ENCODE results near the gene RANBP1. TPM values are rescaled to one million over a fixed set of nuclear protein-coding genes. Genes with fewer than 3 reads are reported as not detected.

The RANBP1 gene
- total RNA-seq, 1 experiment from 2014 or later = 522 TPM

DNA sequence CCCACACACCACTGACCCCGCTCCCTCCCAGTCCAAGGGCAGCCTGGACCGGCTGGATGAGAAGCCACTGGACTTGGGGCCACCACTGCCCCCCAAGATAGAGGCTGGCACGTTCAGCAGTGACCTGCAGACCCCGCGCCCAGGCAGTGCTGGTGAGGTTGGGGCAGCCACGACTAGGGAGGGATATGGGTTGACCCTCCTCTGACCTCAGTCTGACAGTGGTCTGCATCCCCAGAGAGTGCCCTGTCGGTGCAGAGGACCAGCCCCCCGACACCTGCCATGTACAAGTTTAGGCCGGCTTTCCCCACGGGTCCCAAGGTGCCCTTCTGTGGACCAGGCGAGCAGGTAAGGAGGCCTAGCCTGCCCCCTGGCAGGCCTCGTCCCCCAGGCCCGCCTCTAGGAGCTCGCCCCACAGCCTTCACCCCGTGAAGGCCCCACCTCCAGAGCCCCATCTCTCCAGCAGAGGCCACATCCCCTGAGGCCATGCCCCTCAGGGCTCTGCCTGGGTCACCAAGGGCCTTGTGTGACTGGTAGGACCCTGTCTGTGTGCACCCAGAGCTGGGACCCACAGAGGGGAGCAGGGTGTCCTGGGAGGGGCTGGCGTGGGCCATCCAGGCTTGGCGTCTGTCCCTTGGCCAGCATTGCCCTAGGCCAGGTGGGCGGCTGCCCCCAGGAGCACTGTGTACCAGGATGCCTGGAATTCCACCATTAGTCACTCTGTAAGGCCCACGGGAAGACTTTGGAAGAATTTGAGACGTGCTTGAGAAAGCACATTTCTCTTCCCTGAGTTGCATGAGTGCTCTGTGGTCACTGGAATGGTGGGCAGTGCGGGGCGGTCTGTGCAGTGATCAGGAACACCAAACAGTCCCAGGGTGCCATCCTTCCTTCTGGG, 25.5 kb downstream of the RANBP1 start:
- no peak overlapping the region for H3K56ac ChIP-seq (ENCODE audit: insufficient read length, low read depth, low read length)
- no peak overlapping the region for H4K91ac ChIP-seq (ENCODE audit: insufficient read length, low read depth, low read length)
- no peak overlapping the region for H2AFZ ChIP-seq (ENCODE audit: low read length)
- H3K4me1 Mint-ChIP-seq = no peaks in the 10 kb centered on the region; a peak in 1 of 4 replicates
- no peak for TF ChIP-seq CTCF (conservative IDR thresholded peaks at IDR 0.05)
- no peaks in the 10 kb centered on the region for H3K27me3 ChIP-seq (ENCODE audit: insufficient read depth, low read length)
- no peak overlapping the region for H2AK5ac ChIP-seq (ENCODE audit: insufficient read length, low read length)
- no peak overlapping the region for H3K4ac ChIP-seq (ENCODE audit: low read depth, low read length)
- H4K20me1 ChIP-seq (ENCODE audit: control insufficient read depth, insufficient read depth, insufficient read length) = peaks cover 3% of the 10 kb centered on the region
- H3K23me2 ChIP-seq (ENCODE audit: insufficient read length, low read depth, low read length, poor library complexity, severe bottlenecking) = no peaks in the 10 kb centered on the region
- H3K27ac Mint-ChIP-seq = 0 out of 7 replicates have a peak overlapping the region, but pooled peaks of 1 of the 3 experiments have one; percentile 57
- no peak overlapping the region for H2BK120ac ChIP-seq (ENCODE audit: low read depth, low read length, poor library complexity, severe bottlenecking)
- no peak overlapping the region for H3K9ac ChIP-seq (ENCODE audit: extremely low read depth, insufficient read length, low read length)
- H3K4me2 ChIP-seq (ENCODE audit: insufficient read depth, insufficient read length, low read length) = no peak overlapping the region
- H2BK15ac ChIP-seq (ENCODE audit: low read depth, low read length) = no peak overlapping the region
- no peaks in the 10 kb centered on the region for H3K9me3 ChIP-seq (ENCODE audit: control insufficient read depth, low read depth, low read length)
- no peak overlapping the region for H3T11ph ChIP-seq (ENCODE audit: low read length)
- H3K79me2 ChIP-seq (ENCODE audit: insufficient read depth, low read length) = no peaks in the 10 kb centered on the region; the same call in 1 of the 2 replicates
- no peak overlapping the region for H3K23ac ChIP-seq (ENCODE audit: insufficient read length, low read depth, low read length)
- H2BK5ac ChIP-seq (ENCODE audit: insufficient read length, low read length) = no peak overlapping the region
- no peak overlapping the region for H2BK12ac ChIP-seq (ENCODE audit: insufficient read length, low read depth, low read length)
- no peak overlapping the region for H3K4me3 Mint-ChIP-seq
- no peaks in the 10 kb centered on the region for H3K9me3 Mint-ChIP-seq
- H3K36me3 Mint-ChIP-seq (ENCODE audit: insufficient read depth in 1 of 3, low read depth in 3 of 3) = no peaks in the 10 kb centered on the region; a peak in 3 of 7 replicates
- H3K27me3 Mint-ChIP-seq (ENCODE audit: low read depth) = no peaks in the 10 kb centered on the region
- H3K14ac ChIP-seq (ENCODE audit: insufficient read depth, low read length) = no peak overlapping the region
- no peak overlapping the region for H4K8ac ChIP-seq (replicated peaks; ENCODE audit: insufficient read length, low read depth, low read length)
- H3K18ac ChIP-seq (ENCODE audit: insufficient read length, low read depth, low read length) = no peak overlapping the region
- no peaks in the 10 kb centered on the region for H3K4me1 ChIP-seq (ENCODE audit: insufficient read depth, low read length)
- no peak for DNase-seq
- no peaks in the 10 kb centered on the region for H3K79me1 ChIP-seq (ENCODE audit: insufficient read depth, low read depth, low read length, poor library complexity, severe bottlenecking)
- H3K27ac ChIP-seq (ENCODE audit: insufficient read length, low read depth, low read length) = no peak overlapping the region
- H4K5ac ChIP-seq (ENCODE audit: insufficient read length, low read depth, low read length) = no peak overlapping the region
- H2BK20ac ChIP-seq (ENCODE audit: low read depth, low read length, poor library complexity, severe bottlenecking) = no peak overlapping the region
- WGBS (ENCODE audit: extremely low coverage, insufficient read length, low lambda C conversion rate) = no CpG with 5 or more reads among the region's 22 CpGs

Measured in H9 (cell line).